ENCODE results near the gene PLXNA4.

The PLXNA4 gene

GRCh38 chr7:132399367-132399766, 176.9 kb downstream of the PLXNA4 start:
- H3K27ac ChIP-seq (ENCODE audit: extremely low read depth, low read depth, low read length): no peak overlapping the region
- CTCF ChIA-PET: no interaction called here

GRCh38 chr7:132398253-132398925, 177.9 kb downstream of the PLXNA4 start:
- TF ChIP-seq ZBTB8A (tag by site-specific recombination; IDR thresholded peaks at IDR 0.05): peak; percentile 25; the same call in 1 of the 2 replicates
- no peak for TF ChIP-seq ZNF26 (tag by site-specific recombination; IDR thresholded peaks at IDR 0.05)
- Histone ChIP-seq H3K4me3 (ENCODE audit: low read depth, low read length) (no peak overlapping the region), H3K4me1 (ENCODE audit: control insufficient read depth, insufficient read depth, low read length) (no peaks in the 10 kb centered on the region), H3K36me3 (ENCODE audit: control insufficient read depth in 2 of 2, insufficient read depth in 1 of 2, low read length in 2 of 2) (no peaks in the 10 kb centered on the region), H3K9me3 (ENCODE audit: control insufficient read depth, insufficient read depth, low read depth, low read length) (no peaks in the 10 kb centered on the region), H3K27ac (ENCODE audit: extremely low read depth, low read depth, low read length) (no peak overlapping the region)
- CTCF ChIA-PET: interaction anchor here (1.1 kb wide), 1 partner anchor 161 kb away, joined by 3 read pairs; no protein-coding TSS in a partner anchor
- POLR2A ChIA-PET: no interaction called here

More at GRCh38 chr7:132399367-132399766, 176.9 kb downstream of the PLXNA4 start:
- Histone ChIP-seq H3K9me3 (ENCODE audit: control insufficient read depth, insufficient read depth, low read depth, low read length) (no peaks in the 10 kb centered on the region), H3K4me3 (ENCODE audit: low read depth, low read length) (no peak overlapping the region), H3K4me1 (ENCODE audit: control insufficient read depth, insufficient read depth, low read length) (no peaks in the 10 kb centered on the region), H3K36me3 (ENCODE audit: control insufficient read depth in 2 of 2, insufficient read depth in 1 of 2, low read length in 2 of 2) (no peaks in the 10 kb centered on the region)
- POLR2A ChIA-PET: no interaction called here
- TF ChIP-seq ZSCAN5A (tag by site-specific recombination; IDR thresholded peaks at IDR 0.05): no peak
- TF ChIP-seq SP2 (tag by site-specific recombination; IDR thresholded peaks at IDR 0.05): no peak
- TF ChIP-seq REST (tag by site-specific recombination; IDR thresholded peaks at IDR 0.05): no peak
- no peak for TF ChIP-seq ZFP69B (tag by site-specific recombination; IDR thresholded peaks at IDR 0.05)
- no peak for TF ChIP-seq ZNF354C (tag by site-specific recombination; IDR thresholded peaks at IDR 0.05; ENCODE audit: borderline replicate concordance, low read depth)
- TF ChIP-seq SCRT1 (tag by site-specific recombination; IDR thresholded peaks at IDR 0.05; ENCODE audit: borderline replicate concordance): no peak
- TF ChIP-seq ZNF121 (tag by site-specific recombination; IDR thresholded peaks at IDR 0.05): no peak
- TF ChIP-seq ZNF561 (tag by site-specific recombination; IDR thresholded peaks at IDR 0.05; ENCODE audit: borderline replicate concordance): no peak

- Histone ChIP-seq H3K4me1 (ENCODE audit: control insufficient read depth, insufficient read depth, low read length) (no peaks in the 10 kb centered on the region), H3K27ac (ENCODE audit: extremely low read depth, low read depth, low read length) (no peak overlapping the region), H3K36me3 (ENCODE audit: control insufficient read depth in 2 of 2, insufficient read depth in 1 of 2, low read length in 2 of 2) (no peaks in the 10 kb centered on the region), H3K9me3 (ENCODE audit: control insufficient read depth, insufficient read depth, low read depth, low read length) (no peaks in the 10 kb centered on the region), H3K4me3 (ENCODE audit: low read depth, low read length) (no peak overlapping the region)
- POLR2A ChIA-PET: no interaction called here
- CTCF ChIA-PET: interaction anchor here (0.6 to 1.1 kb wide), 3 partner anchors 98 to 183 kb away, joined by 3 read pairs; no protein-coding TSS in a partner anchor
- TF ChIP-seq PRDM1 (tag by site-specific recombination; IDR thresholded peaks at IDR 0.05): no peak
- TF ChIP-seq ZNF398 (tag by site-specific recombination; IDR thresholded peaks at IDR 0.05): no peak
- TF ChIP-seq ZNF571 (tag by site-specific recombination; IDR thresholded peaks at IDR 0.05): no peak
- no peak for TF ChIP-seq ZNF548 (tag by site-specific recombination; IDR thresholded peaks at IDR 0.05)
- no peak for TF ChIP-seq ZNF585B (tag by site-specific recombination; IDR thresholded peaks at IDR 0.05)
- TF ChIP-seq ZIC2 (tag by site-specific recombination; IDR thresholded peaks at IDR 0.05): no peak
- TF ChIP-seq ZNF366 (tag by site-specific recombination; conservative IDR thresholded peaks at IDR 0.05): no peak
Measured at GRCh38 chr7:132397070-132397469, 179.2 kb downstream of the PLXNA4 start.

Data from HEK293 (cell line).